K562 (cell line): Measurements from ENCODE around the gene NALCN.

ENCODE experiments used
- ARID1B ChIP-seq: fragments of 450-650 bp; IDR thresholded peaks from 2 replicates; pipeline ENCODE4 v1.6.1; 2016; ENCODE audit warnings: antibody characterized with exemption, mild to moderate bottlenecking, inconsistent platforms
- KAT8 ChIP-seq: fragments of 450-650 bp; IDR thresholded peaks from 2 replicates; pipeline ENCODE4 v1.6.1; 2016; ENCODE audit warnings: low read depth, mild to moderate bottlenecking
- MTA3 ChIP-seq: fragments of 450-650 bp; formaldehyde crosslinking; IDR thresholded peaks from 2 replicates; pipeline ENCODE4 v1.6.1; 2017; ENCODE audit warnings: mild to moderate bottlenecking, borderline replicate concordance

DNA sequence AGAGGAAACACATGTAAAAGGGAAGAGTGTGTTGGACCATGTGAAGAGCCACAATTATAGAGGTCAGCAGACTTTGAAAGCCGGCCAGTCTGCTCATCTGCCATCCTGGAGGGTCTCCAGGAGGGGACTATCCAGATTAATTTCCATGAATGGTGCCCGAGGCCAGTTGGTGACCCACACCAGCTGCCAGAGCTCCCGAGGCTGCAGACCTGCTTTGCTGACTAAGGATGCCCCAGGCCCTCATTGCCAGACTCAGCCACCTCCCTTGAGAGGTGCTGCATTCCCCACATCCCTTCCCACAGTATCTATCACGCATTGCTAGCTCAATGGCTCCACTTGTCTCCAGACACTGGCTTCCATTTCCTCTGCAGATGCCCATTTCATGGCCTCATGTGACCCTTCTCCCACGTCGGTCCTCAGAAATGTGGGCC is 110.3 kb downstream of the NALCN start:
- no peak for TF ChIP-seq ARID1B
- no peak for TF ChIP-seq MTA3
- TF ChIP-seq KAT8, result no peak
